NCI-H2196 treated with DMSO at 0.1 percent for 48 hours (cell line): ENCODE results near the gene CDX1.

Experiments used
- DNase-seq: peaks from one replicate; lab custom pipeline; 2025; ENCODE audit not compliant: unreplicated experiment; lab: John Stamatoyannopoulos, UW

Gene CDX1

GRCh38 chr5:150166650-150167511 is at the start of gene CDX1:
CDX1 (plus strand) TSS chr5:150166778; CDS start chr5:150166877, 99 bp downstream.
- DNase-seq: no peak

- no peak for DNase-seq
Measured at GRCh38 chr5:150117945-150118560, 48.5 kb upstream of the CDX1 start.

GRCh38 chr5:150118561-150119229 is 47.9 kb upstream of the CDX1 start:
- no peak for DNase-seq

- no peak for DNase-seq
Measured at GRCh38 chr5:150119421-150120061, 47.0 kb upstream of the CDX1 start.

- DNase-seq: no peak
Measured at GRCh38 chr5:150120062-150120441, 46.5 kb upstream of the CDX1 start.

GRCh38 chr5:150120617-150121447 is 45.7 kb upstream of the CDX1 start:
- no peak for DNase-seq

- no peak for DNase-seq
Measured at GRCh38 chr5:150121448-150122157, 45.0 kb upstream of the CDX1 start.

- DNase-seq: no peak
Measured at GRCh38 chr5:150122158-150122510, 44.4 kb upstream of the CDX1 start.

GRCh38 chr5:150122536-150123481 is 43.8 kb upstream of the CDX1 start:
- DNase-seq: no peak

- DNase-seq: no peak
Measured at GRCh38 chr5:150123542-150123941, 43.0 kb upstream of the CDX1 start.

GRCh38 chr5:150124111-150124557 is 42.4 kb upstream of the CDX1 start:
- no peak for DNase-seq

GRCh38 chr5:150124596-150124995 is 42.0 kb upstream of the CDX1 start:
- DNase-seq: no peak

- DNase-seq: no peak
Measured at GRCh38 chr5:150125334-150125733, 41.2 kb upstream of the CDX1 start.

- no peak for DNase-seq
Measured at GRCh38 chr5:150126199-150126920, 40.2 kb upstream of the CDX1 start.

GRCh38 chr5:150126921-150127265 is 39.7 kb upstream of the CDX1 start:
- no peak for DNase-seq

GRCh38 chr5:150129454-150129812 is 37.1 kb upstream of the CDX1 start:
- no peak for DNase-seq

GRCh38 chr5:150129813-150130492 is 36.6 kb upstream of the CDX1 start:
- DNase-seq: no peak

GRCh38 chr5:150130493-150130922 is 36.1 kb upstream of the CDX1 start:
- no peak for DNase-seq
